Erythroblast (primary cell): Measurements from ENCODE around the gene TAOK1.

Experiments used
- GATA1 ChIP-seq: IDR thresholded peaks from 2 replicates; pipeline ENCODE4 v1.6.1; 2011; ENCODE audit warnings: low read depth, mild to moderate bottlenecking, control low read depth, low read length, moderate library complexity
- POLR2A ChIP-seq: IDR thresholded peaks from 2 replicates; pipeline ENCODE4 v1.6.1; 2011; ENCODE audit warnings: mild to moderate bottlenecking, low read length

GRCh38 chr17:29593591-29594518 lies 203.7 kb downstream of the TAOK1 start:
- TF ChIP-seq POLR2A (no peak), GATA1 (no peak)
